ENCODE measurements around the gene ZNF414.
"Not testable (repeated sequence)": the region's sequence is repeated elsewhere in the genome, so short reads cannot be mapped to it uniquely, and the experiment has no call there.

Gene ZNF414

GRCh38 chr19:8517551-8518442 is 3.8 kb upstream of the ZNF414 start:
- DNase-seq (ENCODE audit: low read depth, low spot score), result no peak

DNA sequence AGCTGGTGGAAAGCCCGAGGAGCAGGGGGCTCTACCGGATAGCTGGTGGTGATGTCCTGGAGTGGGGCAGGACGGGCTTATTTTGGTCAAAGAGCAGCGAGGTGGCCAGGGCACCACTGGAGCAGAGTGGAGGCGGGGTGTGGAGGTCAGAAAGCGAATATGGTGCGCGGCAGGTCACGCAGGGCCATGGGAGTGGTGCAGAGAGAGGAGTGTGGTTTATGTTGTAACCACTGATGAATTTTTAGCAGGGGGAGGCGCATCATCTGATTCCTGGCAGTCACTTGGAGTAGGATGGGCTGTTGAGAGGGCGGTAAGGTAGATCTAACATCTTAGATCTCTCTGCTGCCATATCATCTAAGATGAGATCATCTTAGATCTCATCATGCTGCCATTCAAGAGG is 1.4 kb upstream of the ZNF414 start:
- DNase-seq (ENCODE audit: low read depth, low spot score), result no peak

DNA sequence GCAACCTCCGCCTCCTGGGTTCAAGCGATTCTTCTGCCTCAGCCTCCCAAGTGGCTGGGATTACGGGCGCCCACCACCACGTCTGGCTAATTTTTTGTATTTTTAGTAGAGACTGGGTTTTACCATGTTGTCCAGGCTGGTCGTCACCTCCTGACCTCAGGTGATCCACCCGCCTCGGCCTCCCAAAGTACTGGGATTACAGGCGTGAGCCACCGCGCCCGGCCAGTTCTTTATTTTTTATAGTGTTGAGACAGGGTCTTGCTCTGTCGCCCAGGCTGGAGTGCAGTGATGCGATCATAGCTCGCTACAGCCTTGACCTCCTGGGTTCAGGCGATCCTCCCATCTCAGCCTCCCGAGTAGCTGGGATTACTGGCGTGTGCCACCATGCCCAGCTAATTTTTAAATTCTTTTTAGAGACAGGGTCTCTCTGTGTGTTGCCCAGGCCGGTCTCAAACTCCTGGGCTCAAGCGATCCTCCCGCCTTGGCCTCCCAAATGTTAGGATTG is 590 bp upstream of the ZNF414 start:
- not testable (repeated sequence) for DNase-seq (ENCODE audit: low read depth, low spot score)

DNA sequence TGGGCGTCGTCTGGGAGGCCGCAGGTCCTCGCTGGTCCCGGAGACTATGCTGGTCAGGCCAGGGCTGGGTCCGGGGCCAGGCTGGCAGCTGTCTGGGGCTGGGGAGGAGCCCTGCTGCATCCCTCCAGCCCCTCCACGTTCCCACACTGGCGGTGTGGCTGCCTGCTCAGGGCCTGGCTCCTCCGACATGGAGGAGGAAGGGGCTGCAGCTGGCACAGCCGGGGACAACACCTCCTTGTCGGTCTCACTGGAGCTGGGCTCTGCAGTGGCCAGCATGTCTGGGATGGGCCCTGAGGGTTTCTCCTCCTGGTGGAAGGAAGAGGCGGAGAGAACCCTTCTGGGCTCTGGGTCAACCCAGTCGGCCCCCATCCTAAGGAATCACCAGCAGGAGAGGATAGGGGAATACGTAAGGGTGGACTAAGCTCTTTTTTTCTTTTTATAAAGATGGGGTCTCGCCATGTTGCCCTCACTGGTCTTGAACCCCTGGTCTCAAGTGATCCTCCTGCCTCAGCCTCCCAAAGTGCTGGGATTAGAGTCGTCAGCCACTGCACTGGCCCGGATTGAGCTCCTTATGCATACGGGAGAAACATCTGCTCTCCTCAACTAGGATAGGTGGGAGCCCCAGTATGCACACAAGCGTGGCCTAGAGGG is 806 bp downstream of the ZNF414 start:
- DNase-seq (ENCODE audit: low read depth, low spot score), result no peak

DNA sequence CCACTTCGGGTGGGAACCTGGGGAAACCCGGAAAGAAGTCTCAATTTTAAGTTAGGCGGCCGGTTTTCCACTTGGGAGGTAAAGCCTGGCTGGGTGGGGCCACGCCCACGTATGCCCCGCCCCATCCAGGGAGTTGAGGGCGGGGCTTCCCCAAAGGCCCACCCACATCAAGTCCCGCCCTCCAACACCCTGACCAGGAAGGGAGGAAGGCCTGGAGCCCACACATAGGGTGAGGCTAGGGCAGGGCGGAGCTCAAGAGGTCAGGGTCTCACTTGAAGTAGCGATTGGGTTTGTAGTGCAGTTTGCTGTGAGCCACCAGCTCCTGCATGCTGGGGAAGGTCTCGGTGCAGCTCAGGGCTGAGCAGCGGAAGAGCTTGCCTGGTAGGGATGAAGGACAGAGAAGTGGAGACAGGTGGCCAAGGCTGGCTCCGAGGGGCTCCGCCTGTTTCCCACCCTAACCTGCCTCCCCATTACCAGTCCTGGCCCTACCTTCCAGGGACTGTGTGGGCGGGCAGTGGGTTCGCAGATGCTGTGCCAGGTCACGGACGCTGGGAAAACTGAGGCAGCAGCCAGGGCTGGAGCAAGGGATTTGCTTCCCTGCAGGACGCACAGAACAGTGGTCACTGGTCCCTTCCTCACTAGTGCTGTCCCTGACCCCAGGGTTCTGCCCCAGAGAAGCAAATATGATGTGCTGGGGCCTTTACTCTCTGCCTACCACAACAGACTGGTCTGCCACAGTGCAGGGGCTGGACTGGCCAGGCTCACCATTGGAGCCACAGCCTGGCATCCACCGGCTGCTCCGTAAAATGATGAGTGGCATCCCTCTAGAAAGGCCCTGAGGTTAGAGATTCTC is 1.6 kb downstream of the ZNF414 start:
- DNase-seq (ENCODE audit: low read depth, low spot score), result no peak

- no peak for DNase-seq (ENCODE audit: low read depth, low spot score)
These were observed 2.3 kb downstream of the ZNF414 start for GRCh38 chr19:8511573-8512101.

GRCh38 chr19:8510589-8511115 is 3.3 kb downstream of the ZNF414 start:
- no peak for DNase-seq (ENCODE audit: low read depth, low spot score)

DNA sequence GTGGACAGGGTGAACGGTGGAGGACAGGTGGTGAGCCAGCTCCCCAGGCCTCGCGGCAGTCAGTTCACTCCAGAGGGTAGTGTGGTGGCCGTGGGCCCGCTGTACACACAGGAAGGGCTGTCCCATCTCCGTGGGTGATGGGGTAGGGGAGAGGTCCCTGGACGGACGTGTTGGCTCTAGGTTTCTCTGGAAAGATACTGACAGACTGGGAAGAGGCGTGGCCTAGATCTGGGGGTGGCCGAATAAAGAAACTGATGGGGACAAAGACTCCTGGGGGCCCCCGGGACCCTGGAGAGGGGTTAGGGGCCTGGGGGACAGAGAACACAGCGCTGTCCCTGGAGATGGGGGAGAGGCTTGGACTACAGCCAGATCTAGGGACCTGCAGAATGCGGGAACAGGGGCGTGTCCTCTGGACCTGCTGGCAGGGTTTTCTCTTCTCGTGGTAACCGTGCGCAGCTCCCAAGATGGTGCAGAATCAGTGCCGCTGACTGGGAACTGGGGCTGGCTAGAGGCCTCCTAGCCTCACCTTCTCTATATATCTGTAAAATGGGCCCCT is 7.5 kb downstream of the ZNF414 start:
- no peak for DNase-seq (ENCODE audit: low read depth, low spot score)

GRCh38 chr19:8505680-8506401 is 8.1 kb downstream of the ZNF414 start:
- no peak for DNase-seq (ENCODE audit: low read depth, low spot score)

DNA sequence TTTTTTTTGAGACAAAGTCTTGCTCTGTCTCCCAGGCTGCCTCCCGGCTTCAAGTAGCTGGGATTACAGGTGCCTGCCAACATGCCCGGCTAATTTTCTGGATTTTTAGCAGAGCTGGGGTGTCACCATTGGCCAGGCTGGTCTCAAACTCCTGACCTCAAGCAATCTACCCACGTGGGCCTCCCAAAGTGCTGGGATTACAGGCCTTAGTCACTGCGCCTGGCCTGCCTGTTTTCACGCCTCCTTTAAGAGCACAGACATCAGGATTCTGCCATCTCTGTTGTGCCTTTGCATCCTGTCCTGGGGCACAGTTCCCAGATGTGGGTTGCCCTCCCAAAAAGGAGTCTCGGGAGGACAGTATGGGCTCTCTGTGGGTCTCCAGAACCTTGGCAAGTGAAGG is 9.0 kb downstream of the ZNF414 start:
- DNase-seq (ENCODE audit: low read depth, low spot score), result no peak

- no peak for DNase-seq (ENCODE audit: low read depth, low spot score)
These were observed 9.8 kb downstream of the ZNF414 start for GRCh38 chr19:8504171-8504570.

GRCh38 chr19:8503510-8503909 is 10.5 kb downstream of the ZNF414 start:
- DNase-seq (ENCODE audit: low read depth, low spot score), result no peak

DNA sequence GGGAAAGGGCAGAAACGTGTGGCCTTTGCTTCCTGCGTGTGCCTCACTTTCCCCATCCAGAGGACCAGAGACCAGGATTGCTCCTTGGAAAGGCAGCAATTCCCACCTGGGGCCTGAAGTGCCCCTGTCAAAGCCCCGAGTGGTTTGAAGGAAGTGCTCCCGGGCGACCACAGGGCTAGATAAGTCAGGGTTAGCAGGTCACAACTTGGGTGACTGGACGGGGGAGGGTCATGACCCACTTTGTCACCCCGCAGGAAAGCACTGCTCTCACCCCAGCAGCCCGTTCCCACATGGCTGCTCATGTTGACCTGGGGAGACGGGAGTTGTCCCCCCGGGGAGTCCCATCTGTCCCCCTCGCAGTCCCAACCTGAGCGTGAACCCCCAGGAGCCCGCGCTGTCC is 12.0 kb downstream of the ZNF414 start:
- no peak for DNase-seq (ENCODE audit: low read depth, low spot score)

DNA sequence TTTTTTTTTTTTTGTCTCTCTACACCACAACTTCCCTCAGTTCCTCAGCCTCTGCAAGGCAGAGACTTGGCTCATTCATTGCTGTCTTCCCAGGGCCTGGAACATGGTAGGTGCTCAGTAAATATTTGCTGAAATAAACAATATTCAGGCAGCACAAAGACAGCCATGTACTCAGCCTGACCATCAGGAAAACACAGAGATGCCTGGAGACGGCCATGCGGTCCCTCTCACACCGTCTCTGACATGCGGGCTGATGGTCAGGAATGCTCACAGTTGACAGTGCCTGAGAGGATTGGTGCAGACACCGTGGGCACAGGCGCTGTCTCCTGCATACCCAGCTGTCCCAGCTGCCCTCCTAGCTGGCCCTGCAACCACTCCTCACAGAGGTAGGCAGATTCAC is 12.5 kb downstream of the ZNF414 start:
- no peak for DNase-seq (ENCODE audit: low read depth, low spot score)

DNA sequence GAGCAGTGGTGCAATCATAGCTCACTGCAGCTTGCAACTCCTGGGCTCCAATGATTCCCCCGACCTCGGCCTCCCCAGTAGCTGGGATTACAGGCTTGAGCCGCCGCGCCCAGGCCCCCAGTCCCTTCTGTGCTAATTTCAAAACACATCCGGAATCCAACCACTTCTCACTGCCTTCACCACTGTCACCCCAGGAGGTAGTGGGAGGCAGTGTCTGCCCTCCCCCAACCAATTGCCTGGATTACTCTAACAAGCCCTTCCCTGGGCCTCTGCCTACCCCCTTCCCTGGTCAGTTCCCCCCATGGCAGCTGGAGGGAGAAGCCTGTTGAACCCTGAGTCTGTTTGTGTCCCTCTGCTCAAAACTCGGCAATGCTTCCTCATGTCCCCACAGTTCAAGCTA is 13.8 kb downstream of the ZNF414 start:
- DNase-seq (ENCODE audit: low read depth, low spot score), result no peak

- DNase-seq (ENCODE audit: low read depth, low spot score), result no peak
These were observed 14.7 kb downstream of the ZNF414 start for GRCh38 chr19:8499048-8499833.

DNA sequence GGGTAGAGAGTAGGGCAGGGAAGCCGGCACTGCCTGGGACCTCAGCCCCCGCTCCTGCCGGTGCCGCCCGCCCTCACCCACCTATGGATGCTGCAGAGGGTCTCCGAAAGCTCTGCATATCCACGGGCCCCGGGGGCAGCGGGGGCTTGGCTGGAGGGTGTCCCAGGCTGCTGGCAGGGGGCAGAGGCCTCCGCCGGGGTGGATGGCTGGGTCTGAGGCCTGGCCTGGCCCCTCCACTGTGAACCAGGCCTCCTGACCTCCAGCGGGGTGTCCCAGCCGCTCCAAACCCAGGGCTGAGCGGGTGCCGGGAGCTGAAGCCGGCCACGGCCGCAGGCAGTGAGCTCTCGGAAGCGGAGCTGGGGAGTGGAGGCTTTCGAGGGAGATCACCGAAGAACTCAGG is 15.7 kb downstream of the ZNF414 start:
- DNase-seq (ENCODE audit: low read depth, low spot score), result no peak

DNA sequence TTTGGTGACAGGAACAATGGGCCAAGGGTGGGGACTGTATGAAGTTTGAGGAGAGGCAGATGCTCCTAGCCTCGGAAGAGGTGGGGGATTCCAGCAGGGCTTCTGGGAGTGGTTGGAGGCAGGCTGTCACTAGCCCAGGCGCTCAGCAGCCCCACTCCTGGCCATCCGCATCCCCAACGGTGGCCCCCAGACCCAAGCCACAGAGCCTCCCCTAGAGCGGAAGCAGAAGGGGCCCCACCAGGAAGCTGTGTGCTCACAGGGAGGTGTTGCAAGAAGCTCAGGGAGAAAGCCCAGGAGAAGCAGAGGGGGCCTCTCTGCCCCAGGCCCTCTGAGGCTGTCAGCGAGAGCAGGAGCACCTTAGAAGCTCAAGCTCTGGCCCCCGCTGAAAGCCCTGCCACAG is 19.8 kb downstream of the ZNF414 start:
- DNase-seq (ENCODE audit: low read depth, low spot score), result no peak

GRCh38 chr19:8491574-8491973 is 22.4 kb downstream of the ZNF414 start:
- no peak for DNase-seq (ENCODE audit: low read depth, low spot score)

- DNase-seq (ENCODE audit: low read depth, low spot score), result no peak
These were observed 23.1 kb downstream of the ZNF414 start for GRCh38 chr19:8490873-8491272.
